GM21576 (cell line): ENCODE measurements around the gene GPSM1.
A peak's percentile ranks its signal among the peaks of the same experiment; 100 is the strongest.
"Not testable (repeated sequence)": the region's sequence is repeated elsewhere in the genome, so short reads cannot be mapped to it uniquely, and the experiment has no call there.

Source experiments
- ATAC-seq: cut with Tn5 transposase; IDR thresholded peaks from one replicate; pipeline ENCODE4 v1.9.1; 2021; ENCODE audit warnings: mild to moderate bottlenecking, moderate library complexity; ENCODE audit not compliant: unreplicated experiment

Gene GPSM1

DNA sequence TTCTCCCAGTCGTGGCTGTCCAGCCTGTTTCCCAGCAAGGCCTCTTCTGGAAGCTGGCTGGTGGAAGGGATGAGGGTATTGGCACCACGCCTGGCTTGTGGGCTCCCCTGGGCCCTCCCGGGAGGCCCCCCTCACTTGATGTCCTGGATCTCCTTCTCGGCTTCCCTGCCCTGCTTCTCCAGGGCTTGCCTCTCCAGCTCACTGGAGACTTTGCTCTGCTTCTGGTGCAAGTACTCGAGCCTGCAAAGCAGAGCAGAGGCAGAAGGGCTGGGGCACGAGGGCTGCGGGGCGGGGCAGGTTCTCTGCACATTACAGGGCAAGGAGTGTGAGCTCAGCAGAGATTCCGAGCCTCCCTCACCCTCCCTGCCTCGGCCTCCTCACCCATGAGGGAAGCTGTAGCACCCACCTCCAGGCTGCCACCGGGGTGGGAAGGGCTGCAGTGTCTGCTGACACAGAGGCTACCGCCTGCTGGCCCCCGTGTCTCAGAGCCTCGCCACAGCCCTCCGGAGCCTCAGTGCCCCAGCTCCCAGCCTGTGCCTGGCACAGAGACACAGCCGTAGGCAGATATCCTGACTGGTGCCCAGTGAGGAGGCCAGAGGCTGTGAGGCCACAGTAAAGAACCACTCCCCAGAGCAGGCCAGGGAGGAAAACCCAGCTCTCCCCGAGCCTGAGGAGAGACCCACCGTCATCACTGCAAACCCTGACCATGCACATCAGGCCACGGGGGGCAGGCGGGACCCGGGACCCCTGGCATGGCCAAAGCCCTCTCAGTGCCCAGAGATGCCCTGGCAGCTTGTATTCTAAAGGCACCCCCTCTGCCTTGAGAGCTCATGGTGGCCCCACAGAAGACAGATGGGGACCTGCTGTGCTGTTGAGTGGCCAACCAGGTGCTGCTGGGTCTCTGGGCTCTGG lies 65.5 kb downstream of the GPSM1 start:
- ATAC-seq = no peak

GRCh38 chr9:136393531-136393930 lies 66.2 kb downstream of the GPSM1 start:
- ATAC-seq = no peak

DNA sequence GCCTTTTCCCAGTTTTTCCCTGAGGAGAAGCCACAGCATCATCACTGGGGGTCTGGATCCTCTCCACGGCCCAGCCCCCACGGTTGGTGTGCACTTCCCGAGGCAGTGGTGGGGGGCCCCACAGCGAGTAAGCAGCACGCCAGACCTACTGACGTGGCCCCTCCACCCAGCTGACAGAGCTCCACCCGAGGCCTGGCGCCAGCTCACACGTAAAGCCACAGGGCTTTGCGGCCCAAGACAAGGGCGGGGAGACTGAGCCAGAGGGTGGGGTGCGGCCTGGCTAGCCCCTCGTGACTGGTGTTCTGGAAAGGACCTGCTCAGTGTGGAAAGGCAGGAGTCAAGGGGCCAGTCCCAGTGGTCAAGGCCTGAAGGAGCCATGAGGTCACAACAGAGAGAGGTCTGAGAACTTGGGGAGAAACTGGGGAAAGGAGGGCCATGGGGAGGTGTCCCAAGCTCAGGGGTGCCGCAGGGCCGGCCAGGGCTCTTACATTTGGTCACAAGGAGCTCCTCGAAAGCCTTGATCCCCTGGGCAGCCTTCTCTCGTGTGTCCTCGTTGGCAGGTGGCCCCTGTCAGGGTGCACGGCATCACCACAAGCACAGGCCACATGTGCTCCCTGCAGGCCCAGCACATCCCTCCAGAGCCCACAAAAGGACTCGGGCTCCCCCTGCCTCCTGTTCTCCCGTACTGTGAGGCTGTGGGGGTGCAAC lies 67.1 kb downstream of the GPSM1 start:
- no peak for ATAC-seq

DNA sequence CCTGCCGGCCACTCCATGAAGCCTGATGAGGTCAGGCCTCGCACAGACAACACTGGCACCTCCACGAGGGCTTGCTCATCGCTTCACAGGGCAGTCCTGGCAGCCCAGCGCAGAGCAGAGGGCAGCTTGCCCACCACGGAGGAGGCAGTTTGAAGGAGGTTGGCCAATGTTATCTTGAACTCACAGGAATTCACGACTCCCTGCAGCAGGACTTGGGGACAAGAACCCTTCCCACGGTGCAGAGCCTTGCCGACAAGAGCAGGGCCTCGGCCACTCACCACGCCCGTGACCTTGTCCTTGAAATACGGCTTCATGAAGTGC lies 67.6 kb downstream of the GPSM1 start:
- ATAC-seq = no peak

DNA sequence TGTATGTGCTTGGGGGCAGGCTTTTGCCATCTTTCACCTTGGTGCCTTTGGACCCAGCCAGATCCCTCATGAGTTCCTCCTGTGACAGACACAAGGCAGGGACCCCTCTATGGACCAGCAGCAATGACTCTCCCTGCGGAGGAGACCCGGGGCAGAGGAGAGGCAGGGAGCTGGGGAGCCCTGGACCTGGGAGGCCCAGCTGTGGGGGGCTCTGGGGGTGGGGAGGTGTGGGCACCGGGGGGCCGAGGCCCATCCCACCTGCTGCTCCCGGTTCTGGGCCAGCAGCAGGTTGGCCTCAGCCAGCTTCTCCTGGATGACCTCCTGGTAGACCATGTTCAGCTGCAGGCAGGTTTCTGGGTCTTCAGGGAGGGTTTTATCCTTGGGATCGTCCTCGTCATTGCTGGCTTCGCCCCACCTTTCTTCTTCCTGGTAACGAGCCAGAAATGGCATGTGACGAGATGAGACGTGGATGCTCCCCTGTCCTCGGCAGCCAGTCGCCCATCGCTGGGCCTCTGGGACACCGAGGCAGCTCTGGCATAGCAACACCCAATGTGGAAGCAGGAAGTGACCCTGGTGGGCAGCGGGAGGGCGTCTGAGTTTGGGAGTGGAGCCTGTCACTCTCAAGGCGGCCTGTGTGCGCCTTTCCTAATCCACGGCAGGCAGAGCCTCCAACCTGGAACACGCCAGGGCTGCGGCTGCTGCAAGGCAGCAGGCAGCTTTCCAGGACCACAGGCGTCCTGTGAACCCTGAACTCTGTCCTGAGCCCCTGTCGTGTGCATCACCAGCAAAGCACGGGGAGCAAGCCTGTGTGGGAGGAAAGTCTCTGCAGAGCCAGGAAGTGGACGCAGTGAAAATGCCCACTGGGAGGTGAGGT lies 68.2 kb downstream of the GPSM1 start:
- ATAC-seq = no peak

- ATAC-seq = no peak
Observed at GRCh38 chr9:136396219-136396515, 68.8 kb downstream of the GPSM1 start.

GRCh38 chr9:136397643-136398042 lies 70.3 kb downstream of the GPSM1 start:
- ATAC-seq = no peak

GRCh38 chr9:136398286-136398685 lies 70.9 kb downstream of the GPSM1 start:
- no peak for ATAC-seq

GRCh38 chr9:136399176-136400037 lies 72.1 kb downstream of the GPSM1 start:
- ATAC-seq = peak; percentile 23

DNA sequence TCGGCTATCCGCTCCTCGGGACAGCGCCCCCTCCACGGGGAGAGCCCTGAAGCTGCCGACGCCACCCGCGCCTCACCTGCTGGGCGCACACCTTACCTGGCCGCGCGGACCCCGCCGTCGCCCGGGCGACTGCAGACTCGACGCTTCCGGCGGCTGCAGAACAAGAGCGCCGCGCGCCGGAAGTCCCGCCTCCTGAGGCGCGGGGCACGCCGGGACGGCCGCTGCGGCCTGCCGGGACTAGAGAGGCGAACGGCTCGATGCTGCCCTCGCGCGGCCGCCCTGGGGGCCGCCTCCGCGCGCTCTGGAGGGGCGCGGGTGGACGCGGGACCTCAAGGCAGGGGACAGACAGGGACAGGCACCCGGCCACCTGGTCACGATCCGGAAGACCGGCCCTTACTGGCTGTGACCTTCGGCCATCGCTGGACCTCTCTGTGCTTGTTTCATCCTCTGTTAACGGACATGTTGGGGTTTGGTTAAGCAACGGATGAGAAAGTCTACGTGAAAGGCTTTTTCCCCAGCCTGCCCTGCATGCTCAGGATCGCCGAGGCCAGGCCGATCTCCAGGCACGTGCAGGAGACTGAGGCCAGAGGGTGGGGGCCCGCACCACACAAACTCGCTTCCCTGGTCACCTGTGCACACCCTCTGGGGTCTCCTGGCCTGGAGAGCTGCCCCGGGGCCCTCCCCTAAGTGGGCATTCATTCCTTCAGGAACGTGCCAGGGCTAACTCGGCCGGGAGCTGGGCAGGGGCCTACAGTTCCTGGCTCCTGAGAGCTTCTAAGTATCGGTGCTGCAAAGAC lies 72.9 kb downstream of the GPSM1 start, which contains the start of gene SNAPC4:
SNAPC4 (minus strand) TSS at position 133 of the 797 bp plus-strand sequence. CDS start 1,742 bp downstream, outside the sequence.
- ATAC-seq = peak; percentile 67

DNA sequence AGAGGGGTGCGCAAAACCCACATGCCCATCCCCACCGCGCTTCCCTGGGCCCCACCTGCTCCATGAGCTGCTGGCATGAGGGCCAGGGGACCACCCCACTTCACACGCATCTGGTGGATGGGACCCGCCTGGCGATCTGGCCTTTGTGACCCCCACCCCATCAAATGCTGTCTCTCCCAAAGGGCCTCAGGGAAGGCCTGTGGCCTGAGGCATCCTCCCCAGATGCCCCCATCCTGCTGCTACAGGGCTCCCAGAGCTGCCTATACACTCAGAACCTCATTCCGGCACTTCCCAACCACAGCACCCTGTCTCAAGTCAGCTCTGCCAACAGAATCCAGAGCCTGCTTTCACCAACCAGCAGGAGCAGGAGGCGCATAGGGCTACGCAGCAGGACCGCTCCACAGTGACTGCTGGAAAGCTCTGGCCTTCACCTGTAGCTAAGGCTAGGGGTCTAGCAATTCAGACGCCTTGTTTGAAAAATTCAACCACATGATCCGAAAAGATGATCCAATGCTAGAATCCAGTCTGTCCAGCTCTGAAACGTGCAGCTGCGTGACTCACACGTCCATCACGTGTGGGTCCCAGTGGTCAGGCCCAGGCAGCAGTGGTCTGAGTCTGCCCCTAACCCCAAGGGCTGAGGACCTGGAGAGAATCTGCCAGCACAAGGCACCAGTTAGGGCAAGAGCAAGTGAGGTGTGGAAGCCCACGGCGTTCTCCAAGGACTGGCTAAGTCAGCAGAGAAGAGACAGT lies 74.0 kb downstream of the GPSM1 start:
- ATAC-seq = no peak

DNA sequence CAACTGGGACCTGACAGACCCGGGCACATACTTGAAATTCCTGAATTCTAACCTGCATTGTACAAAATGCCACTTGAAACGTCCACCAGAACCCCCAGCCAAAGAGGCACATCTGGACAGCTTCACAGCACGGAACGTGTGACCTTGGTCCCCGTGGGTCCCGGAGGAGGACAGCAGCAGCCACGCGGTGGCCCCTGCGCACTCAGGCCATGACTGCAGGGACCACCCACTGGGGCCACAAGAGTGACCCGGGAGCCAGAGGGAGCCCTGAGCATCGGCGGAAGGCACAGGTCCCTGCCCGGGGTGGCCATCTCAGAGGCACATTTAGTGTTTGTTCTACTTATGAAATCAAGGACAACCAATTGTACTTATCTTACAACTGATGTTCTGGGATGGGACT lies 74.7 kb downstream of the GPSM1 start:
- no peak for ATAC-seq

- ATAC-seq = no peak
Observed at GRCh38 chr9:136403538-136403914, 76.2 kb downstream of the GPSM1 start.

- no peak for ATAC-seq
Observed at GRCh38 chr9:136403915-136404800, 76.8 kb downstream of the GPSM1 start.

DNA sequence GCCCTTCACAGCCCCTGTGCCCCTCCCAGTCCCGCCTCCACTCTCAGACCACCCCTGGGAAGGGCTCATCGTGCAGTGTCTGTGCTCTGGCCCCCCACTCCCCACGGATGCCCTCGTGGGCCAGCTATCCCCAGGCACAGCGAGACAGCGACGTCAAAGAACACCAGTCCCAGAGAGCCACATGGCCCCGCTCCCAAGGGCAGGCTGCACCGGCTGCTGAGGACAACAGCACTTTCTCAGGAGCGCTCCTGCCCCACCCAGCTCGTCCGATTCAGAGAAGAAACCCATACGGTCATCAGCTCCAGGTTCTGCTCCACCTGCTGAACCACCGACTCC lies 77.4 kb downstream of the GPSM1 start:
- ATAC-seq = no peak

DNA sequence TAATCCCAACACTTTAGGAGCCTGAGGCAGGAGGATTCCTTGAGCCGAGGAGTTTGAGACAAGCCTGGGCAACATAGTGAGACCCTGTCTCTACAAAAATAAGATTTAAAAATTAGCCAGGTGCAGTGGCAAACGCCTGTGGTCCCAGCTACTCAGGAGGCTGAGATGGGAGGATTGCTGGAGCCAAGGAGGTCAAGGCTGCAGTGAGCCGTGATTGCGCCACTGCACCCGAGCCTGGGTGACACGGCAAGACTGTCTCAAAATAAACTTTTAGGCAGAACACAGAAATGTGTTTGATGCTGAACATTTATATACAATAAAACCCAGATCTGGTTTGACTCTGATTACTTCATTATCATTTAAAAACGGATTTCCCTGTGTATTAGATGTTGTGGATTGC lies 78.1 kb downstream of the GPSM1 start:
- ATAC-seq = no peak

DNA sequence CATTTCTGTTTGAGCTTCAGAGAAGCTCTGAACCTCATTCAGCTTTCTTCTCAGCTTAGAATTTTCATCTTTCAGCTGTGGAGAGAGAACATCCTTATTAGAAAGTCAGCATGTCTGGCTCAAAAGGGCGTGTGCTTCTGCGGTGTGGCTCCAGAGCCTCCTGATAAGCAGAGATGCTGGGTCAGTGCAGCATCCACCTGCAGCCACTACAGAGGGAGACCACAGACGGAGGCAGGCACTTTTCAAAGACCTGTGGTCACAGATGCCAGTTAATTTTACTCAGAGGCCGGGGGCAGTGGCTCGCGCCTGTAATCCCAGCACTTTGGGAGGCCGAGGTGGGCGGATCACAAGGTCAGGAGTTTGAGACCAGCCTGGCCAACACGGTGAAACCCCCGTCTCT lies 78.6 kb downstream of the GPSM1 start:
- not testable (repeated sequence) for ATAC-seq

- ATAC-seq = not testable (repeated sequence)
Observed at GRCh38 chr9:136407061-136407460, 79.7 kb downstream of the GPSM1 start.
